ENCODE data around the gene KSR1. TPM values are rescaled to one million over a fixed set of nuclear protein-coding genes. Genes with fewer than 3 reads are reported as not detected.

KSR1 gene
- total and polyA plus RNA-seq, 2 donors (not counting 1 experiment from before 2014, with no cell fraction given) = 5.3 to 10.1 TPM

- H3K27ac ChIP-seq (ENCODE audit: insufficient read depth, low read length) = no peak overlapping the region
- DNase-seq (ENCODE audit: low read depth in 2 of 2) = peak; percentile 11 to 18
- no peak for TF ChIP-seq EZH2 (IDR thresholded peaks at IDR 0.05; ENCODE audit: low read length, missing control alignments)
- TF ChIP-seq CTCF (conservative IDR thresholded peaks at IDR 0.05 in 1 of 2, IDR thresholded peaks at IDR 0.05 in 1 of 2; ENCODE audit: low read depth in 1 of 2, low read length in 2 of 2) = no peak
- H4K20me1 ChIP-seq (ENCODE audit: control insufficient read depth, extremely low read depth, insufficient read depth, low read length) = no peaks in the 10 kb centered on the region
- H3K79me2 ChIP-seq (ENCODE audit: control insufficient read depth, insufficient read depth, low read length) = no peaks in the 10 kb centered on the region
- no peaks in the 10 kb centered on the region for H3K27me3 ChIP-seq (ENCODE audit: control insufficient read depth, insufficient read depth, low read length)
- H3K9me3 ChIP-seq (ENCODE audit: control insufficient read depth, insufficient read depth, low read depth, low read length) = no peaks in the 10 kb centered on the region
- H3K4me3 ChIP-seq (replicated peaks in 1 of 4; ENCODE audit: control extremely low read depth in 1 of 4, insufficient read depth in 1 of 4, low read depth in 3 of 4, low read length in 4 of 4) = no peak overlapping the region
- no peak overlapping the region for H3K4me2 ChIP-seq (ENCODE audit: extremely low read depth, insufficient read depth, low read length)
- H3K4me1 ChIP-seq (ENCODE audit: control insufficient read depth, extremely low read depth, insufficient read depth, low read length) = no peaks in the 10 kb centered on the region
- H2AFZ ChIP-seq (ENCODE audit: low read length) = no peak overlapping the region
- H3K9ac ChIP-seq (ENCODE audit: insufficient read depth, low read length) = no peak overlapping the region
- H3K36me3 ChIP-seq (ENCODE audit: control insufficient read depth, insufficient read depth, low read length) = no peaks in the 10 kb centered on the region
These were observed 201.4 kb downstream of the KSR1 start for GRCh38 chr17:27657620-27658019.

DNA sequence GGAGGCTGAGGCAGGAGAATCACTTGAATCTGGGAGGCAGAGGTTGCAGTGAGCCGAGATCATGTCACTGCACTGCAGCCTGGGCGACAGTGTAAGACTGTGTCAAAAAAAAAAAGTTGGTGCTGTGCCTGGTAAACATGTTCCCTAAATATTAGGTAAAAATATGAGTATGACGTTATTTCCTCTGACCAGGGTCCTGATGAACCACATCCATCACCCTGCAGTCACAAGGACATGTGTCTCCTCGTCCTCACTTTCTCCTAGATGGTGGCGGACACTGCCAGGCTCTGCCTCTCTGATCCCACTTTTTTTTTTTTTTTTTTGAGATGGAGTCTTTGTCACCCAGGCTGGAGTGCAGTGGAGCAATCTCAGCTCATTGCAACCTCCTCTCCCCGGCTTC is 203.4 kb downstream of the KSR1 start:
- Histone ChIP-seq H3K9me3 (ENCODE audit: control insufficient read depth, insufficient read depth, low read depth, low read length) (no peaks in the 10 kb centered on the region), H3K27ac (ENCODE audit: insufficient read depth, low read length) (no peak overlapping the region), H2AFZ (ENCODE audit: low read length) (no peak overlapping the region), H3K36me3 (ENCODE audit: control insufficient read depth, insufficient read depth, low read length) (no peaks in the 10 kb centered on the region), H3K4me1 (ENCODE audit: control insufficient read depth, extremely low read depth, insufficient read depth, low read length) (no peaks in the 10 kb centered on the region), H4K20me1 (ENCODE audit: control insufficient read depth, extremely low read depth, insufficient read depth, low read length) (no peaks in the 10 kb centered on the region), H3K27me3 (ENCODE audit: control insufficient read depth, insufficient read depth, low read length) (no peaks in the 10 kb centered on the region), H3K4me3 (replicated peaks in 1 of 4; ENCODE audit: control extremely low read depth in 1 of 4, insufficient read depth in 1 of 4, low read depth in 3 of 4, low read length in 4 of 4) (no peak overlapping the region), H3K4me2 (ENCODE audit: extremely low read depth, insufficient read depth, low read length) (no peak overlapping the region), H3K79me2 (ENCODE audit: control insufficient read depth, insufficient read depth, low read length) (no peaks in the 10 kb centered on the region), H3K9ac (ENCODE audit: insufficient read depth, low read length) (no peak overlapping the region)
- no peak for DNase-seq (ENCODE audit: low read depth in 2 of 2)
- TF ChIP-seq CTCF (conservative IDR thresholded peaks at IDR 0.05 in 1 of 2, IDR thresholded peaks at IDR 0.05 in 1 of 2; ENCODE audit: low read depth in 1 of 2, low read length in 2 of 2) = no peak
- no peak for TF ChIP-seq EZH2 (IDR thresholded peaks at IDR 0.05; ENCODE audit: low read length, missing control alignments)

GRCh38 chr17:27660436-27660835 is 204.2 kb downstream of the KSR1 start:
- H2AFZ ChIP-seq (ENCODE audit: low read length) = no peak overlapping the region
- no peak for DNase-seq (ENCODE audit: low read depth in 2 of 2)
- H3K4me2 ChIP-seq (ENCODE audit: extremely low read depth, insufficient read depth, low read length) = no peak overlapping the region
- H3K4me1 ChIP-seq (ENCODE audit: control insufficient read depth, extremely low read depth, insufficient read depth, low read length) = no peaks in the 10 kb centered on the region
- H3K27ac ChIP-seq (ENCODE audit: insufficient read depth, low read length) = no peak overlapping the region
- no peaks in the 10 kb centered on the region for H4K20me1 ChIP-seq (ENCODE audit: control insufficient read depth, extremely low read depth, insufficient read depth, low read length)
- no peaks in the 10 kb centered on the region for H3K79me2 ChIP-seq (ENCODE audit: control insufficient read depth, insufficient read depth, low read length)
- H3K36me3 ChIP-seq (ENCODE audit: control insufficient read depth, insufficient read depth, low read length) = no peaks in the 10 kb centered on the region
- no peak overlapping the region for H3K4me3 ChIP-seq (replicated peaks in 1 of 4; ENCODE audit: control extremely low read depth in 1 of 4, insufficient read depth in 1 of 4, low read depth in 3 of 4, low read length in 4 of 4)
- no peak overlapping the region for H3K9ac ChIP-seq (ENCODE audit: insufficient read depth, low read length)
- no peaks in the 10 kb centered on the region for H3K9me3 ChIP-seq (ENCODE audit: control insufficient read depth, insufficient read depth, low read depth, low read length)
- no peaks in the 10 kb centered on the region for H3K27me3 ChIP-seq (ENCODE audit: control insufficient read depth, insufficient read depth, low read length)
- TF ChIP-seq EZH2 (IDR thresholded peaks at IDR 0.05; ENCODE audit: low read length, missing control alignments) = no peak
- TF ChIP-seq CTCF (conservative IDR thresholded peaks at IDR 0.05 in 1 of 2, IDR thresholded peaks at IDR 0.05 in 1 of 2; ENCODE audit: low read depth in 1 of 2, low read length in 2 of 2) = no peak
